ENCODE measurements around the gene CCL15. TPM values are rescaled to one million over a fixed set of nuclear protein-coding genes. Genes with fewer than 3 reads are reported as not detected.
"Not testable (repeated sequence)": the region's sequence is repeated elsewhere in the genome, so short reads cannot be mapped to it uniquely, and the experiment has no call there.

The CCL15 gene
- not detected for total RNA-seq

- peaks cover 5% of the 10 kb centered on the region for H3K4me1 Mint-ChIP-seq
- H3K9me3 Mint-ChIP-seq: no peaks in the 10 kb centered on the region
- H3K4me3 Mint-ChIP-seq: no peak within 1 kb of the TSS
- ChIA-PET POLR2A (no interaction called here), CTCF (interaction anchor here (0.7 to 1.1 kb wide), 3 partner anchors 25 to 149 kb away, joined by 3 read pairs; no protein-coding TSS in a partner anchor)
- DNase-seq: no peak
- peaks cover 4% of the 10 kb centered on the region for H3K27me3 Mint-ChIP-seq
- no peak within 1 kb of the TSS for H3K27ac Mint-ChIP-seq
- H3K36me3 Mint-ChIP-seq (ENCODE audit: low read depth): no peaks in the 10 kb centered on the region
These were observed at the start of gene CCL15 for GRCh38 chr17:36001110-36001771. Gene CCL15 (minus strand): TSS chr17:36001553. CDS start chr17:36001492, 61 bp downstream.

- DNase-seq: no peak
- Mint-ChIP-seq H3K27ac (no peak overlapping the region), H3K36me3 (ENCODE audit: low read depth) (no peaks in the 10 kb centered on the region), H3K27me3 (peaks cover 45% of the 10 kb centered on the region), H3K4me1 (no peaks in the 10 kb centered on the region), H3K9me3 (peaks cover 13% of the 10 kb centered on the region), H3K4me3 (no peak overlapping the region)
- ChIA-PET POLR2A (no interaction called here), CTCF (no interaction called here)
These were observed 48.3 kb upstream of the CCL15 start for GRCh38 chr17:36049643-36050042.

- peaks cover 41% of the 10 kb centered on the region for H3K27me3 Mint-ChIP-seq
- ChIA-PET CTCF (interaction anchor here (1.1 kb wide), 1 partner anchor 25 kb away, joined by 3 read pairs; no protein-coding TSS in a partner anchor), POLR2A (no interaction called here)
- H3K9me3 Mint-ChIP-seq: peaks cover 13% of the 10 kb centered on the region
- no peak for DNase-seq
- H3K4me3 Mint-ChIP-seq: no peak overlapping the region
- H3K27ac Mint-ChIP-seq: no peak overlapping the region
- no peaks in the 10 kb centered on the region for H3K4me1 Mint-ChIP-seq
- no peaks in the 10 kb centered on the region for H3K36me3 Mint-ChIP-seq (ENCODE audit: low read depth)
These were observed 46.7 kb upstream of the CCL15 start for GRCh38 chr17:36048066-36048465.

- CTCF ChIA-PET: no interaction called here
- no peaks in the 10 kb centered on the region for H3K36me3 Mint-ChIP-seq (ENCODE audit: low read depth)
- POLR2A ChIA-PET: no interaction called here
- no peaks in the 10 kb centered on the region for H3K9me3 Mint-ChIP-seq
- H3K4me3 Mint-ChIP-seq: no peak overlapping the region
- H3K27me3 Mint-ChIP-seq: peaks cover 21% of the 10 kb centered on the region
- no peak overlapping the region for H3K27ac Mint-ChIP-seq
- DNase-seq: no peak
- H3K4me1 Mint-ChIP-seq: no peaks in the 10 kb centered on the region
These were observed 34.9 kb upstream of the CCL15 start for GRCh38 chr17:36036235-36036634.

GRCh38 chr17:36034127-36034526 is 32.8 kb upstream of the CCL15 start:
- ChIA-PET CTCF (no interaction called here), POLR2A (no interaction called here)
- no peaks in the 10 kb centered on the region for H3K4me1 Mint-ChIP-seq
- peaks cover 34% of the 10 kb centered on the region for H3K27me3 Mint-ChIP-seq
- no peaks in the 10 kb centered on the region for H3K36me3 Mint-ChIP-seq (ENCODE audit: low read depth)
- no peak overlapping the region for H3K27ac Mint-ChIP-seq
- no peak for DNase-seq
- no peaks in the 10 kb centered on the region for H3K9me3 Mint-ChIP-seq
- H3K4me3 Mint-ChIP-seq: no peak overlapping the region

- H3K4me1 Mint-ChIP-seq: no peaks in the 10 kb centered on the region
- POLR2A ChIA-PET: no interaction called here
- no peak overlapping the region for H3K4me3 Mint-ChIP-seq
- H3K36me3 Mint-ChIP-seq (ENCODE audit: low read depth): no peaks in the 10 kb centered on the region
- DNase-seq: no peak
- no peak overlapping the region for H3K27ac Mint-ChIP-seq
- H3K27me3 Mint-ChIP-seq: peaks cover 41% of the 10 kb centered on the region
- H3K9me3 Mint-ChIP-seq: no peaks in the 10 kb centered on the region
- CTCF ChIA-PET: no interaction called here
These were observed 29.6 kb upstream of the CCL15 start for GRCh38 chr17:36030956-36031355.

GRCh38 chr17:36027761-36028160 is 26.4 kb upstream of the CCL15 start:
- ChIA-PET CTCF (no interaction called here), POLR2A (no interaction called here)
- H3K4me1 Mint-ChIP-seq: no peaks in the 10 kb centered on the region
- H3K4me3 Mint-ChIP-seq: no peak overlapping the region
- H3K9me3 Mint-ChIP-seq: no peaks in the 10 kb centered on the region
- H3K36me3 Mint-ChIP-seq (ENCODE audit: low read depth): no peaks in the 10 kb centered on the region
- no peak overlapping the region for H3K27ac Mint-ChIP-seq
- peaks cover 27% of the 10 kb centered on the region for H3K27me3 Mint-ChIP-seq
- no peak for DNase-seq

GRCh38 chr17:36024106-36024869 is 22.9 kb upstream of the CCL15 start:
- H3K4me3 Mint-ChIP-seq: no peak overlapping the region
- no peaks in the 10 kb centered on the region for H3K4me1 Mint-ChIP-seq
- H3K9me3 Mint-ChIP-seq: no peaks in the 10 kb centered on the region
- CTCF ChIA-PET: no interaction called here
- peaks cover 41% of the 10 kb centered on the region for H3K27me3 Mint-ChIP-seq
- H3K36me3 Mint-ChIP-seq (ENCODE audit: low read depth): no peaks in the 10 kb centered on the region
- POLR2A ChIA-PET: no interaction called here
- no peak overlapping the region for H3K27ac Mint-ChIP-seq
- no peak for DNase-seq

GRCh38 chr17:36019423-36019822 is 18.1 kb upstream of the CCL15 start:
- CTCF ChIA-PET: interaction anchor here (1.4 kb wide), 1 partner anchor 50 kb away, joined by 4 read pairs; no protein-coding TSS in a partner anchor

GRCh38 chr17:36017799-36018198 is 16.4 kb upstream of the CCL15 start, which contains the start of gene CCL23:
Gene CCL23 (minus strand): TSS chr17:36017972. CDS start chr17:36017897, 75 bp downstream.
- Mint-ChIP-seq H3K4me3 (no peak within 1 kb of the TSS), H3K36me3 (ENCODE audit: low read depth) (no peaks in the 10 kb centered on the region), H3K27ac (no peak within 1 kb of the TSS), H3K4me1 (no peaks in the 10 kb centered on the region), H3K9me3 (no peaks in the 10 kb centered on the region), H3K27me3 (peaks cover 53% of the 10 kb centered on the region)
- POLR2A ChIA-PET: no interaction called here
- DNase-seq: no peak
- CTCF ChIA-PET: no interaction called here

More at GRCh38 chr17:36019423-36019822, 18.1 kb upstream of the CCL15 start:
- H3K36me3 Mint-ChIP-seq (ENCODE audit: low read depth): no peaks in the 10 kb centered on the region
- POLR2A ChIA-PET: no interaction called here
- H3K4me3 Mint-ChIP-seq: no peak overlapping the region
- no peak for DNase-seq
- no peak overlapping the region for H3K27ac Mint-ChIP-seq
- H3K9me3 Mint-ChIP-seq: no peaks in the 10 kb centered on the region
- peaks cover 51% of the 10 kb centered on the region for H3K27me3 Mint-ChIP-seq
- no peaks in the 10 kb centered on the region for H3K4me1 Mint-ChIP-seq

- H3K4me1 Mint-ChIP-seq: no peaks in the 10 kb centered on the region
- H3K4me3 Mint-ChIP-seq: no peak overlapping the region
- no peak overlapping the region for H3K27ac Mint-ChIP-seq
- CTCF ChIA-PET: interaction anchor here (0.8 kb wide), 1 partner anchor 47 kb away, joined by 3 read pairs; no protein-coding TSS in a partner anchor
- peaks cover 42% of the 10 kb centered on the region for H3K27me3 Mint-ChIP-seq
- H3K9me3 Mint-ChIP-seq: no peaks in the 10 kb centered on the region
- DNase-seq: no peak
- no peaks in the 10 kb centered on the region for H3K36me3 Mint-ChIP-seq (ENCODE audit: low read depth)
- POLR2A ChIA-PET: no interaction called here
These were observed 15.2 kb upstream of the CCL15 start for GRCh38 chr17:36016555-36016954.

- peaks cover 36% of the 10 kb centered on the region for H3K27me3 Mint-ChIP-seq
- H3K9me3 Mint-ChIP-seq; POLR2A ChIA-PET; CTCF ChIA-PET; DNase-seq; H3K36me3 Mint-ChIP-seq (ENCODE audit: low read depth); H3K4me3 Mint-ChIP-seq; H3K27ac Mint-ChIP-seq; H3K4me1 Mint-ChIP-seq: not testable (repeated sequence)
These were observed 14.5 kb upstream of the CCL15 start for GRCh38 chr17:36015895-36016294.

GRCh38 chr17:36014946-36015345 is 13.6 kb upstream of the CCL15 start:
- Mint-ChIP-seq H3K4me3 (no peak overlapping the region), H3K27ac (no peak overlapping the region), H3K4me1 (no peaks in the 10 kb centered on the region), H3K36me3 (ENCODE audit: low read depth) (no peaks in the 10 kb centered on the region), H3K9me3 (no peaks in the 10 kb centered on the region), H3K27me3 (peaks cover 26% of the 10 kb centered on the region)
- no peak for DNase-seq
- ChIA-PET CTCF (interaction anchor here (1.0 kb wide), 1 partner anchor 9 kb away, joined by 3 read pairs; no protein-coding TSS in a partner anchor), POLR2A (no interaction called here)

All from activated CD4-positive, alpha-beta memory T cell treated with anti-CD3 and anti-CD28 coated beads, Interleukin-2, amount 10 ng/mL, durations not matched to agents 7 days and 5 days (primary cell).